ENCODE measurements around the gene AASDH. TPM values are rescaled to one million over a fixed set of nuclear protein-coding genes. Genes with fewer than 3 reads are reported as not detected.

AASDH gene, protein sequence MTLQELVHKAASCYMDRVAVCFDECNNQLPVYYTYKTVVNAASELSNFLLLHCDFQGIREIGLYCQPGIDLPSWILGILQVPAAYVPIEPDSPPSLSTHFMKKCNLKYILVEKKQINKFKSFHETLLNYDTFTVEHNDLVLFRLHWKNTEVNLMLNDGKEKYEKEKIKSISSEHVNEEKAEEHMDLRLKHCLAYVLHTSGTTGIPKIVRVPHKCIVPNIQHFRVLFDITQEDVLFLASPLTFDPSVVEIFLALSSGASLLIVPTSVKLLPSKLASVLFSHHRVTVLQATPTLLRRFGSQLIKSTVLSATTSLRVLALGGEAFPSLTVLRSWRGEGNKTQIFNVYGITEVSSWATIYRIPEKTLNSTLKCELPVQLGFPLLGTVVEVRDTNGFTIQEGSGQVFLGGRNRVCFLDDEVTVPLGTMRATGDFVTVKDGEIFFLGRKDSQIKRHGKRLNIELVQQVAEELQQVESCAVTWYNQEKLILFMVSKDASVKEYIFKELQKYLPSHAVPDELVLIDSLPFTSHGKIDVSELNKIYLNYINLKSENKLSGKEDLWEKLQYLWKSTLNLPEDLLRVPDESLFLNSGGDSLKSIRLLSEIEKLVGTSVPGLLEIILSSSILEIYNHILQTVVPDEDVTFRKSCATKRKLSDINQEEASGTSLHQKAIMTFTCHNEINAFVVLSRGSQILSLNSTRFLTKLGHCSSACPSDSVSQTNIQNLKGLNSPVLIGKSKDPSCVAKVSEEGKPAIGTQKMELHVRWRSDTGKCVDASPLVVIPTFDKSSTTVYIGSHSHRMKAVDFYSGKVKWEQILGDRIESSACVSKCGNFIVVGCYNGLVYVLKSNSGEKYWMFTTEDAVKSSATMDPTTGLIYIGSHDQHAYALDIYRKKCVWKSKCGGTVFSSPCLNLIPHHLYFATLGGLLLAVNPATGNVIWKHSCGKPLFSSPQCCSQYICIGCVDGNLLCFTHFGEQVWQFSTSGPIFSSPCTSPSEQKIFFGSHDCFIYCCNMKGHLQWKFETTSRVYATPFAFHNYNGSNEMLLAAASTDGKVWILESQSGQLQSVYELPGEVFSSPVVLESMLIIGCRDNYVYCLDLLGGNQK
- 13.3 and 42.2 TPM in 2 replicates for total RNA-seq (2014; rRNA removed; shearing (Covaris generic); ENCODE audit: low replicate concordance)

DNA sequence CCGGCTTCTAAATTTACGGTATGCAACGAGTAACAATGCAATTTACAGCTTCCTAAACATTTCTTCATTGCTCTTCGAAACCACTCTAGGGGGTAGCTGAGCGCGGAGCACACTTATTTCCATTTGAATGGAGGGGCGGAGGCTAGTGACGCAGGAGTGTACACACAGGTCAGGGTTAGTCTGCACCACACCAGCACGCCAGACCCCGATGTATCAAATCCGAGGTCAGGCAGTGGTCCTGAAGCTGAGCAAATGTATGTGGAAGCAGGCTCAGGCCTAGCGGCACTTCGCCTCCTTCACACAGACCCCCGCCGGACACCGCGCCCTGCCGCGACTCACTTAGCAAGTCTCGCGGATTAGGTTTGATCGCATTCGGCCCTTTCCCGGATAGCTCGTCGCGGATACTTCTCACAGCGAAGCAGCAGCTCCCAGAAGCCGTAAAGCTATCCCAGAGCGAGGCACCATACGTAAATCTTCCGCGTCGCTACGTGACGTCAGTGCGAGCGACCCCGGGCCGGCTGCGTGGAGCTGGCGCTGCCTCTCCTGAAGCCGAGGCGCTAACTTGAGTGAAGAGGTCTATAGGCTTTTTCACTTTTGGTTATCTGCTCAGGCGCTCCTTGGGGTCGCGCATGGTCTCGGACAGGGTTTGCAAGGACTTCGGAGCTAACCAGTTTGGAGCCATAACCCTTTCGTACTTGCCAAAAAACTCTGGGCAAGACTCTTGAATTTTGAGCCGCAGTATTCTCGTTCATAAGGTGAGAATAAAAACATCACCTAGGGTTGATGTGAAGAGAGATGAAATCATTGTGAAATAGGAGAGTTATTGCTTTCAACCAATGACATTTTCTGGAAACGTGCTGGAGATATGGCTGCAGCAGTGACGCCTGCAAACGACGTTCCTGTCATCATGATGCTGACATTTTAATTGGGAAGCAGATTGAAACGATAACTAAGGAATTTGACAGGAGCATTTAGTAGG is at the start of gene AASDH:
AASDH (minus strand) TSS at position 469 of the 979 bp plus-strand sequence. CDS start 3,192 bp downstream, outside the sequence.
- peaks cover 5% of the 10 kb centered on the region; the same call in 1 of the 2 replicates for H3K36me3 ChIP-seq (ENCODE audit: insufficient read depth, low read length)
- H3K4me1 ChIP-seq (ENCODE audit: low read length) = peaks cover 36% of the 10 kb centered on the region
- peak within 1 kb of the TSS; percentile 89 for H3K27ac ChIP-seq (ENCODE audit: low read length)
- H3K79me2 ChIP-seq (ENCODE audit: low read length) = peaks cover 63% of the 10 kb centered on the region
- no peaks in the 10 kb centered on the region for H3K27me3 ChIP-seq (ENCODE audit: low read length)
- H3K4me3 ChIP-seq (ENCODE audit: low read length) = peak within 1 kb of the TSS; percentile 78
- no peaks in the 10 kb centered on the region for H4K20me1 ChIP-seq (ENCODE audit: insufficient read depth, low read depth, low read length)
- no peaks in the 10 kb centered on the region for H3K9me3 ChIP-seq (ENCODE audit: low read length)
- peak within 1 kb of the TSS; percentile 92 for H3K4me2 ChIP-seq (ENCODE audit: low read depth, low read length, poor library complexity, severe bottlenecking)
- H3K9ac ChIP-seq (ENCODE audit: low read length) = peak within 1 kb of the TSS; percentile 74
- peak within 1 kb of the TSS; percentile 36; the same call in 1 of the 2 replicates for H2AFZ ChIP-seq (ENCODE audit: low read length)
- DNase-seq = peak; percentile 98
- H3K9me2 ChIP-seq (replicated peaks; ENCODE audit: insufficient read depth, low read length) = no peaks in the 10 kb centered on the region

DNA sequence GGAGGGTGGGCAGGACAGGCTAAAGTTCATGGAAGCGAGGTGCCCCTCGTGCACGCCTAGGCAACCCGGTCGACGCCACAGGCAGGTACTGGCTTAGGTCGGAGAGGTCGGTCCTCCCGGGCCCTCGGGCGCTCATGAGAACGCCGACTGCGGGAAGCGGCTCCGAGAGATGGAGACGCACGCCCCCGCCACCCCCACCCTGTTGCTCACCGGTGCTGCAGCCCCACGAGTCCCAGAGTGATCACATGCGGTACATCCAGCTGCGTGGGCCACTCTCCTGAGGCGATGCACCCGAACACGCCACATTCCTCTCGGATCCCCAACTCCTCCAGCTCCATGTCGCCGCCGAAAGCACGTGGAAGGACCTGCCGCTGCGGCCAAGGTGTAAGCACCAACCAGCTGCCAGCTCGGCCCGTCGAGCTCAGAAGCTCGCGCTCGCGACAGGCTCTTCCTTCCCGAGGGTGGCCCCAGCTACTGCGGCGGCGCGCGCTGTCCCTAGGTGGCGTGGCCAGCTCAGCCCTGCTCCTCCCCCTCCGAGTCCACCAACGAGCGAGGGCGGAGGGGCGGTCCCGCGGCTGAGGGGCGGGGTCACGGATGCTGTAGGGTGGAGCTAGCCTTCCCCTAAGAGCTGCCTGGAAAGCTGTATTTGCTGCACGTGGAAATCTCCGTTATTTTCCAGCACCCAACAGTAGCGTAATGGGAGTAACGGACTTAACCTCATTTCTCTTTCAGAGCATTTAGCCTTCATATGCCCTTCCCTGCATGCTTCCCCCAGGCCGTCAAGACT is 48.0 kb upstream of the AASDH start, which contains the start of gene PPAT:
PPAT (minus strand) TSS at position 476 of the 787 bp plus-strand sequence; CDS start at position 338, 138 bp downstream.
- Histone ChIP-seq H3K27ac (ENCODE audit: low read length) (peak within 1 kb of the TSS; percentile 83), H3K79me2 (ENCODE audit: low read length) (peaks cover 92% of the 10 kb centered on the region), H2AFZ (ENCODE audit: low read length) (peak within 1 kb of the TSS; percentile 16; the same call in 1 of the 2 replicates), H3K4me3 (ENCODE audit: low read length) (peak within 1 kb of the TSS; percentile 98), H3K36me3 (ENCODE audit: insufficient read depth, low read length) (peaks cover 18% of the 10 kb centered on the region), H3K9ac (ENCODE audit: low read length) (peak within 1 kb of the TSS; percentile 96), H4K20me1 (ENCODE audit: insufficient read depth, low read depth, low read length) (peaks cover 19% of the 10 kb centered on the region), H3K9me2 (replicated peaks; ENCODE audit: insufficient read depth, low read length) (no peaks in the 10 kb centered on the region), H3K27me3 (ENCODE audit: low read length) (no peaks in the 10 kb centered on the region), H3K4me1 (ENCODE audit: low read length) (peaks cover 55% of the 10 kb centered on the region), H3K4me2 (ENCODE audit: low read depth, low read length, poor library complexity, severe bottlenecking) (peak within 1 kb of the TSS; percentile 95), H3K9me3 (ENCODE audit: low read length) (no peaks in the 10 kb centered on the region)
- peak; percentile 99 for DNase-seq

DNA sequence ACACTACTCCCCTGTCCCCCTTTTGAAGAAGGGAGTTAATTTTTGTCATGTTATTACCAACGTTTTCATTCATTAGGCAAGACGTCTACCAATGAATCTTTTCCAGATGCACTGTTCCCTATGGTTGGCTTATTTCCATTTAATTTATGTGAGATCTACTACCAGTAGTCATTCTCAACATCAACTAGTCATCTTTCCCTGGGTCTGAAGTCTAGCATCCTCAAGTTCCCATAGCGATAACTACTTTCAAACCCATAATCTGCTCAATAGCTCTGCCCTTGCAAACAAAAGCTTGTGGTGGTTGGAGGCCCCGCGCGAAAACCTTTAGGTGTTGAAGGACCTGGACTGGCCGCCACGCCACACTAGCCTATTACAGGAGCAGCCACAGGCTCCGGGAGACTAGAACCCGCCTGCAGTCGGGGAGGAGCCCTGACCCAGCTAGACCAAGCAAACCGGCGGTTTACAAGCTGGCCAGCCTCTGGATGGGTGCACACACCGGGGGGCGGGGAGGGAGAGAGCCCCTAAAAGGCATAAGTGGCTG is 47.4 kb upstream of the AASDH start:
- Histone ChIP-seq H3K27ac (ENCODE audit: low read length) (peak overlapping the region; percentile 72), H3K27me3 (ENCODE audit: low read length) (no peaks in the 10 kb centered on the region), H3K36me3 (ENCODE audit: insufficient read depth, low read length) (peaks cover 13% of the 10 kb centered on the region), H4K20me1 (ENCODE audit: insufficient read depth, low read depth, low read length) (peaks cover 16% of the 10 kb centered on the region), H3K4me3 (ENCODE audit: low read length) (peak overlapping the region; percentile 98), H3K9me2 (replicated peaks; ENCODE audit: insufficient read depth, low read length) (no peaks in the 10 kb centered on the region), H3K4me1 (ENCODE audit: low read length) (peaks cover 49% of the 10 kb centered on the region), H3K9me3 (ENCODE audit: low read length) (no peaks in the 10 kb centered on the region), H2AFZ (ENCODE audit: low read length) (peak overlapping the region; percentile 16; the same call in 1 of the 2 replicates), H3K9ac (ENCODE audit: low read length) (peak overlapping the region; percentile 95), H3K79me2 (ENCODE audit: low read length) (peaks cover 92% of the 10 kb centered on the region), H3K4me2 (ENCODE audit: low read depth, low read length, poor library complexity, severe bottlenecking) (peak overlapping the region; percentile 95)
- DNase-seq = peak; percentile 84

DNA sequence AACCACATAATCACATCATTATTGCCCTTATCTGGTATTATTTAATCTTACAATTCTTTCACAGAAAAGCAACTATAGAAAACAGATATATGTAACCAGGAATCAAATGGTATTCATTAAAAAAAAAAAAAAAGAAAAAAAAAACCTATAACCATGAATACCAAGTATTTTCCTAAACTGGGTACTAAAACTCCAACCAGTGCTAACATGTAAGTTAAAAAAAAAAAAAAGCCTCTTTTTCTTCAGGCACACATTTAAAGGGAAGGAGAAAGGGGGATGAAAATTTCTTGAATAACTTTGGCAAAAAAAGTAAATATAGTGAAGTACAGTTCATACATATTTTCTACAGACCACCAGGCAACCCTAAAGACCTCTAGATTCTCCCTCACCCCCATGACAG is 46.0 kb upstream of the AASDH start:
- Histone ChIP-seq H2AFZ (ENCODE audit: low read length) (no peak overlapping the region), H3K9ac (ENCODE audit: low read length) (peak overlapping the region; percentile 95), H3K4me1 (ENCODE audit: low read length) (peaks cover 43% of the 10 kb centered on the region), H3K4me2 (ENCODE audit: low read depth, low read length, poor library complexity, severe bottlenecking) (peak overlapping the region; percentile 95), H3K4me3 (ENCODE audit: low read length) (peak overlapping the region; percentile 98), H3K9me2 (replicated peaks; ENCODE audit: insufficient read depth, low read length) (no peaks in the 10 kb centered on the region), H3K27me3 (ENCODE audit: low read length) (no peaks in the 10 kb centered on the region), H3K79me2 (ENCODE audit: low read length) (peaks cover 92% of the 10 kb centered on the region), H3K9me3 (ENCODE audit: low read length) (no peaks in the 10 kb centered on the region), H3K27ac (ENCODE audit: low read length) (0 out of 2 replicates have a peak overlapping the region, but pooled peaks have one; percentile 12), H4K20me1 (ENCODE audit: insufficient read depth, low read depth, low read length) (peaks cover 5% of the 10 kb centered on the region; the same call in 1 of the 2 replicates), H3K36me3 (ENCODE audit: insufficient read depth, low read length) (peaks cover 12% of the 10 kb centered on the region)
- DNase-seq = no peak

DNA sequence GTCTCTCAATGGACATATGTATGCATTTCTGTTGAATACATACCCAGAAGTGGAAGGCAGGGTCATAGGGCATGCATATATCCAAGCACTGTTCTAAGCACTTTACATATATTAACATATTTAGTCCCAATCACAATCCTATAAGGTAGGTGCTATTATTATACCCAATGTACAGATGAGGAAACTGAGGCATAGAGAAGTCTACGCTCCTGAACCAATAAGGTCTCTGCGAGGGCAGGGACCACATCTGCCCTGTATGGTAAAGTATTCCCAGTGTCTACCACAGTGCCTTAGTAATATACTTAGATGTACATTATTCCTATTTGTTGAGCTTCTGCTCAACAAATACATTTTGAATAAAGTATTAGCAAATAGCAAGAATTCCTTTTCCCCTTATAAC is 42.9 kb upstream of the AASDH start:
- no peak overlapping the region for H2AFZ ChIP-seq (ENCODE audit: low read length)
- no peaks in the 10 kb centered on the region for H3K27me3 ChIP-seq (ENCODE audit: low read length)
- no peaks in the 10 kb centered on the region for H3K9me3 ChIP-seq (ENCODE audit: low read length)
- no peak for DNase-seq
- H3K4me3 ChIP-seq (ENCODE audit: low read length) = no peak overlapping the region
- peaks cover 51% of the 10 kb centered on the region for H3K4me1 ChIP-seq (ENCODE audit: low read length)
- peaks cover 10% of the 10 kb centered on the region; the same call in 1 of the 2 replicates for H4K20me1 ChIP-seq (ENCODE audit: insufficient read depth, low read depth, low read length)
- peaks cover 100% of the 10 kb centered on the region for H3K79me2 ChIP-seq (ENCODE audit: low read length)
- H3K27ac ChIP-seq (ENCODE audit: low read length) = no peak overlapping the region
- H3K9me2 ChIP-seq (replicated peaks; ENCODE audit: insufficient read depth, low read length) = no peaks in the 10 kb centered on the region
- H3K9ac ChIP-seq (ENCODE audit: low read length) = no peak overlapping the region
- peaks cover 25% of the 10 kb centered on the region for H3K36me3 ChIP-seq (ENCODE audit: insufficient read depth, low read length)
- no peak overlapping the region for H3K4me2 ChIP-seq (ENCODE audit: low read depth, low read length, poor library complexity, severe bottlenecking)

DNA sequence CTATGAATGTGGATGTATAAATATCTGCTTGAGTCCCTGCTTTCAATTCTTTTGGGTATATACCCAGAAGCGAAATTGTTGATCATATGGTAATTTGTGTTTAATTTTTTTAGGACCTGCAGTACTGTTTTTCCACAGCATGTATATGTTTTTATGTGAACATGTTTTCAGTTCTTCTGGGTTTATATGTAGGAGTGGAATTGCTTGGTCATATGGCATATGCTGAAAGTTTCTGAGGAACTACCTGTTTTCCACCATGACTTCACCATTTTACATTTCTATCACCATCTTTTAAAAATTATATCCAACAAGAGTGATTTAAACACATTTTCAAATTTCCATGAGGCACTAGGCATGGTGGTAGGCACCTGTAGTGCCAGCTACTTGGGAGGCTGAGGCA is 39.9 kb upstream of the AASDH start:
- H3K9me2 ChIP-seq (replicated peaks; ENCODE audit: insufficient read depth, low read length) = no peaks in the 10 kb centered on the region
- H3K4me3 ChIP-seq (ENCODE audit: low read length) = no peak overlapping the region
- H3K9ac ChIP-seq (ENCODE audit: low read length) = no peak overlapping the region
- peaks cover 68% of the 10 kb centered on the region for H3K4me1 ChIP-seq (ENCODE audit: low read length)
- H2AFZ ChIP-seq (ENCODE audit: low read length) = no peak overlapping the region
- no peaks in the 10 kb centered on the region for H3K9me3 ChIP-seq (ENCODE audit: low read length)
- peaks cover 25% of the 10 kb centered on the region for H3K36me3 ChIP-seq (ENCODE audit: insufficient read depth, low read length)
- peaks cover 100% of the 10 kb centered on the region for H3K79me2 ChIP-seq (ENCODE audit: low read length)
- no peak for DNase-seq
- no peak overlapping the region for H3K27ac ChIP-seq (ENCODE audit: low read length)
- H3K27me3 ChIP-seq (ENCODE audit: low read length) = no peaks in the 10 kb centered on the region
- no peak overlapping the region for H3K4me2 ChIP-seq (ENCODE audit: low read depth, low read length, poor library complexity, severe bottlenecking)
- peaks cover 19% of the 10 kb centered on the region for H4K20me1 ChIP-seq (ENCODE audit: insufficient read depth, low read depth, low read length)
